ENCODE results near the gene CARD10. TPM values are rescaled to one million over a fixed set of nuclear protein-coding genes. Genes with fewer than 3 reads are reported as not detected.

Gene CARD10
- total and polyA plus RNA-seq, 2 of the 13 experiments (the other 11 are each of a cell fraction or from before 2014, with no cell fraction given), result 35.2 to 55.8 TPM

DNA sequence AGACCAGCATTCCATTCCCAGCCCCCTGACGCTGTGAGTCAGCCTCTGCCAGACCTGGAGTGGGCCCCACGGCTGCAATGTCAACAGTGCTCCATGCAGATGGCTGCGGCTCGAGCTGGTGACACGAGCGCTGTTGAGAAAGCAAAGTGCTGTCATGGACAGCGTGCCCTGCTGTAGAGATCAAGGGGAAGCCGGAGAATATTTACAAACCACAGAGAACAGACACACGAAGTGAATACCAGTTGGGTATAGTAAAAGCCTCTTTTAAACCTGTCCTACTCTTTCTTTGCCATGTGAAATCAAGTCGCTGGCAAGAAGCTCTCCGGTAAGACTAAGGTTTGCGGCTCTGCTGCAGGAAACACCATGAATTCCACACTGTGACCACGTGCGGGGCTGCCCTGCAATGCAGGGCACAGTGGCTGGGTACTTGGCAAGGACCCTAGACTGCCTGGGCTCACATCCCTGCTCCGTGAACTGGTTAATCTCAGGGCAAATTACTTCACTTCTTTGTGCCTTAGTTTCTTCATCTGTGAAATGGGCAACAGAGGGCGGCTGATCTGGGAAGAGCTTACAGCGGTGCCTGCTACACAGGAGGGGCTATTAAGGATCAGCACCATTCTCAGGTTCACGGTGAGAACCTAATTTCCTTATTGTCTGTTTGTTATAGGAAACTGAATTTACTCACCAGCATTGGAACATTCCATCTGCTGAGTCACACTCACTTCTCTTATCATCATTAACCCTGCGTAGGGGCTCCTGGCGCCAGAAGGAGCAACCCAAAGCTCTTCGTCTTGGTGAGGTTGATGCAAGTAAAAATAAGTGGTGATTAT lies 64.1 kb downstream of the CARD10 start (continued):
- TF ChIP-seq, protein P1, sequence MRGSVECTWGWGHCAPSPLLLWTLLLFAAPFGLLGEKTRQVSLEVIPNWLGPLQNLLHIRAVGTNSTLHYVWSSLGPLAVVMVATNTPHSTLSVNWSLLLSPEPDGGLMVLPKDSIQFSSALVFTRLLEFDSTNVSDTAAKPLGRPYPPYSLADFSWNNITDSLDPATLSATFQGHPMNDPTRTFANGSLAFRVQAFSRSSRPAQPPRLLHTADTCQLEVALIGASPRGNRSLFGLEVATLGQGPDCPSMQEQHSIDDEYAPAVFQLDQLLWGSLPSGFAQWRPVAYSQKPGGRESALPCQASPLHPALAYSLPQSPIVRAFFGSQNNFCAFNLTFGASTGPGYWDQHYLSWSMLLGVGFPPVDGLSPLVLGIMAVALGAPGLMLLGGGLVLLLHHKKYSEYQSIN (CRISPR knock-in tag; IDR thresholded peaks at IDR 0.05; ENCODE audit: borderline replicate concordance), result no peak
- no peak for TF ChIP-seq NFIB (CRISPR knock-in tag; IDR thresholded peaks at IDR 0.05; ENCODE audit: borderline replicate concordance)
- TF ChIP-seq ZNF562 (CRISPR knock-in tag; IDR thresholded peaks at IDR 0.05; ENCODE audit: borderline replicate concordance), result no peak
- TF ChIP-seq, protein P2, sequence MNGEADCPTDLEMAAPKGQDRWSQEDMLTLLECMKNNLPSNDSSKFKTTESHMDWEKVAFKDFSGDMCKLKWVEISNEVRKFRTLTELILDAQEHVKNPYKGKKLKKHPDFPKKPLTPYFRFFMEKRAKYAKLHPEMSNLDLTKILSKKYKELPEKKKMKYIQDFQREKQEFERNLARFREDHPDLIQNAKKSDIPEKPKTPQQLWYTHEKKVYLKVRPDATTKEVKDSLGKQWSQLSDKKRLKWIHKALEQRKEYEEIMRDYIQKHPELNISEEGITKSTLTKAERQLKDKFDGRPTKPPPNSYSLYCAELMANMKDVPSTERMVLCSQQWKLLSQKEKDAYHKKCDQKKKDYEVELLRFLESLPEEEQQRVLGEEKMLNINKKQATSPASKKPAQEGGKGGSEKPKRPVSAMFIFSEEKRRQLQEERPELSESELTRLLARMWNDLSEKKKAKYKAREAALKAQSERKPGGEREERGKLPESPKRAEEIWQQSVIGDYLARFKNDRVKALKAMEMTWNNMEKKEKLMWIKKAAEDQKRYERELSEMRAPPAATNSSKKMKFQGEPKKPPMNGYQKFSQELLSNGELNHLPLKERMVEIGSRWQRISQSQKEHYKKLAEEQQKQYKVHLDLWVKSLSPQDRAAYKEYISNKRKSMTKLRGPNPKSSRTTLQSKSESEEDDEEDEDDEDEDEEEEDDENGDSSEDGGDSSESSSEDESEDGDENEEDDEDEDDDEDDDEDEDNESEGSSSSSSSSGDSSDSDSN (CRISPR knock-in tag; IDR thresholded peaks at IDR 0.05), result peak; percentile 61; the same call in 1 of the 2 replicates
- no peak for TF ChIP-seq ZNF383 (CRISPR knock-in tag; IDR thresholded peaks at IDR 0.05; ENCODE audit: borderline replicate concordance)
- TF ChIP-seq FOXK2 (IDR thresholded peaks at IDR 0.05), result peak; percentile 34; the same call in 1 of the 2 replicates
- TF ChIP-seq, protein P3, sequence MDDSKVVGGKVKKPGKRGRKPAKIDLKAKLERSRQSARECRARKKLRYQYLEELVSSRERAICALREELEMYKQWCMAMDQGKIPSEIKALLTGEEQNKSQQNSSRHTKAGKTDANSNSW (CRISPR knock-in tag; IDR thresholded peaks at IDR 0.05; ENCODE audit: borderline replicate concordance), result no peak
- 0 out of 2 replicates have a peak, but pooled peaks have one; percentile 24 for TF ChIP-seq KDM4B (CRISPR knock-in tag; IDR thresholded peaks at IDR 0.05)
- no peak for TF ChIP-seq ZFYVE20 (CRISPR knock-in tag; IDR thresholded peaks at IDR 0.05; ENCODE audit: borderline replicate concordance, low read depth)
- no peak for TF ChIP-seq HOXA5 (CRISPR knock-in tag; IDR thresholded peaks at IDR 0.05)
- no peak for TF ChIP-seq DNMT1 (CRISPR knock-in tag; IDR thresholded peaks at IDR 0.05)
- no peak for TF ChIP-seq HIVEP1 (CRISPR knock-in tag; IDR thresholded peaks at IDR 0.05)
- TF ChIP-seq ZNF10 (CRISPR knock-in tag; IDR thresholded peaks at IDR 0.05; ENCODE audit: borderline replicate concordance, low read depth), result no peak
- no peak for TF ChIP-seq ZNF234 (CRISPR knock-in tag; conservative IDR thresholded peaks at IDR 0.05)
- TF ChIP-seq ZFAT (CRISPR knock-in tag; conservative IDR thresholded peaks at IDR 0.05), result no peak
- TF ChIP-seq, protein P4, sequence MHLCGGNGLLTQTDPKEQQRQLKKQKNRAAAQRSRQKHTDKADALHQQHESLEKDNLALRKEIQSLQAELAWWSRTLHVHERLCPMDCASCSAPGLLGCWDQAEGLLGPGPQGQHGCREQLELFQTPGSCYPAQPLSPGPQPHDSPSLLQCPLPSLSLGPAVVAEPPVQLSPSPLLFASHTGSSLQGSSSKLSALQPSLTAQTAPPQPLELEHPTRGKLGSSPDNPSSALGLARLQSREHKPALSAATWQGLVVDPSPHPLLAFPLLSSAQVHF (CRISPR knock-in tag; IDR thresholded peaks at IDR 0.05), result no peak
- no peak for TF ChIP-seq MED13 (CRISPR knock-in tag; IDR thresholded peaks at IDR 0.05)
- TF ChIP-seq CCDC6 (CRISPR knock-in tag; IDR thresholded peaks at IDR 0.05), result 0 out of 2 replicates have a peak, but pooled peaks have one; percentile 27
- TF ChIP-seq FOSL1 (CRISPR knock-in tag; IDR thresholded peaks at IDR 0.05; ENCODE audit: borderline replicate concordance), result no peak
- no peak for TF ChIP-seq TEAD2 (CRISPR knock-in tag; IDR thresholded peaks at IDR 0.05)
- TF ChIP-seq GABPA (IDR thresholded peaks at IDR 0.05; ENCODE audit: low read depth, low read length), result no peak
- TF ChIP-seq GABPA (CRISPR knock-in tag; IDR thresholded peaks at IDR 0.05; ENCODE audit: low read depth), result no peak
- TF ChIP-seq KDM2A (CRISPR knock-in tag; IDR thresholded peaks at IDR 0.05; ENCODE audit: borderline replicate concordance, low read depth), result peak; percentile 84
- 0 out of 2 replicates have a peak, but pooled peaks have one; percentile 40 for TF ChIP-seq ZNF543 (CRISPR knock-in tag; IDR thresholded peaks at IDR 0.05)
- no peak for TF ChIP-seq ELF1 (CRISPR knock-in tag; IDR thresholded peaks at IDR 0.05)
- peak; percentile 94 for TF ChIP-seq CHD4 (IDR thresholded peaks at IDR 0.05; ENCODE audit: borderline replicate concordance, low read length)
- TF ChIP-seq ZBTB7A (CRISPR knock-in tag; IDR thresholded peaks at IDR 0.05), result 0 out of 2 replicates have a peak, but pooled peaks have one; percentile 41
- no peak for TF ChIP-seq ZBTB42 (CRISPR knock-in tag; IDR thresholded peaks at IDR 0.05)

Measured in HepG2 (cell line).